Motor neuron (in vitro differentiated cells): ENCODE results near the gene PPARG. TPM values are rescaled to one million over a fixed set of nuclear protein-coding genes. Genes with fewer than 3 reads are reported as not detected.
A peak's percentile ranks its signal among the peaks of the same experiment; 100 is the strongest.

ENCODE experiments used
- ATAC-seq, 8 experiments: fragments of 200-7000 bp; cut with Tn5 transposase; replicated peaks in 6 of 8; 2 replicates each; pipeline ENCODE4 v1.8.0; 2021; ENCODE audit warnings: mild to moderate bottlenecking in 8 of 8, moderate library complexity in 8 of 8
- H3K27ac ChIP-seq, 2 donors: fragments of 250-450 bp; sonication (Bioruptor Pico); 2 replicates each; pipeline ENCODE4 v1.9.0; 2021; ENCODE audit warnings: antibody characterized with exemption in 2 of 2, mild to moderate bottlenecking in 2 of 2, moderate library complexity in 1 of 2
- H3K4me1 ChIP-seq, 2 donors: fragments of 250-450 bp; sonication (Bioruptor Pico); replicated peaks in 1 of 2; 2 replicates each; pipeline ENCODE4 v1.6.1; 2021; ENCODE audit warnings: antibody characterized with exemption in 2 of 2, mild to moderate bottlenecking in 2 of 2, moderate library complexity in 1 of 2
- H3K4me3 ChIP-seq, 5 donors: fragments of 250-450 bp; sonication (Bioruptor Pico); 2 replicates each; pipeline ENCODE4 v1.9.0; 2021; ENCODE audit warnings: antibody characterized with exemption in 5 of 5, mild to moderate bottlenecking in 5 of 5, moderate library complexity in 4 of 5
- WGBS, 10 experiments: fragments of 450-650 bp; shearing (Covaris generic); methylation state at CpG; one replicate each; pipeline ENCODE4 v1.0.0; 2022; 5-methylcytosine and 5-hydroxymethylcytosine counted together
- in situ Hi-C, 9 experiments: fragments of 400-800 bp; cut with MboI; loops; one replicate each; pipeline ENCODE4 v1.15.0; 2021; ENCODE audit warnings: low sequenced_read_pairs in 9 of 9, low pct_unique_long_range_greater_than_20kb in 2 of 9; ENCODE audit not compliant: unreplicated experiment in 9 of 9
- total RNA-seq, 8 experiments: library from RNA; unstranded; fragments of 300-600 nt; gene quantifications; 2 replicates each; pipeline versions ENCODE4 v1.2.3 to v1.2.4, GENCODE V29; 2022

PPARG gene
- total RNA-seq, 8 experiments from 2014 or later: 0.31 to 9.9 (median 0.66) TPM; not detected in 1

GRCh38 chr3:12430086-12430485 is 141.2 kb downstream of the PPARG start:
- 27 to 63% (median 50%) methylated on average over 2 to 5 of the region's 5 CpGs; no CpG with 5 or more reads in 3 of the 10 experiments for WGBS, 10 experiments
- H3K27ac ChIP-seq: no peak overlapping the region
- no peak overlapping the region for H3K4me3 ChIP-seq
- in situ Hi-C loops: no loop called here
- H3K4me1 ChIP-seq: no peaks in the 10 kb centered on the region
- no peak for ATAC-seq

GRCh38 chr3:12433823-12434222 is 145.0 kb downstream of the PPARG start:
- 53 to 92% (median 75%) methylated on average over 1 to 6 of the region's 6 CpGs; no CpG with 5 or more reads in 6 of the 10 experiments for WGBS, 10 experiments
- H3K4me3 ChIP-seq: no peak overlapping the region
- in situ Hi-C loops: no loop called here
- H3K27ac ChIP-seq: no peak overlapping the region
- ATAC-seq: no peak
- H3K4me1 ChIP-seq: no peaks in the 10 kb centered on the region

GRCh38 chr3:12436514-12437220 is 147.8 kb downstream of the PPARG start:
- ATAC-seq: peak in 2 of 8 experiments; percentile 38 to 76
- no peaks in the 10 kb centered on the region for H3K4me1 ChIP-seq
- 6 to 100% (median 80%) methylated on average over 1 to 8 of the region's 12 CpGs; no CpG with 5 or more reads in 1 of the 10 experiments for whole genome bisulfite sequencing, 10 experiments
- no peak overlapping the region for H3K4me3 ChIP-seq
- in situ Hi-C loops: no loop called here
- H3K27ac ChIP-seq: no peak overlapping the region

GRCh38 chr3:12437221-12437605 is 148.3 kb downstream of the PPARG start:
- no peak for ATAC-seq
- WGBS, 10 experiments: 60 to 100% (median 78%) methylated on average over 1 to 6 of the region's 6 CpGs; no CpG with 5 or more reads in 4 of the 10 experiments
- Histone ChIP-seq H3K27ac (no peak overlapping the region), H3K4me1 (no peaks in the 10 kb centered on the region), H3K4me3 (no peak overlapping the region)
- in situ Hi-C loops: no loop called here

- 90 to 100% (median 93%) methylated on average over 2 to 12 of the region's 13 CpGs; no CpG with 5 or more reads in 5 of the 10 experiments for WGBS, 10 experiments
- ATAC-seq: no peak
- no peak overlapping the region for H3K27ac ChIP-seq
- no peak overlapping the region for H3K4me3 ChIP-seq
- no peaks in the 10 kb centered on the region for H3K4me1 ChIP-seq
- in situ Hi-C loops: no loop called here
Measured at GRCh38 chr3:12437861-12438260, 149.0 kb downstream of the PPARG start.

- no peak overlapping the region for H3K4me3 ChIP-seq
- H3K4me1 ChIP-seq: no peaks in the 10 kb centered on the region
- WGBS, 10 experiments: 80 to 100% (median 84%) methylated on average over 1 to 4 of the region's 4 CpGs; no CpG with 5 or more reads in 4 of the 10 experiments
- in situ Hi-C loops: no loop called here
- H3K27ac ChIP-seq: no peak overlapping the region
- ATAC-seq: no peak
Measured at GRCh38 chr3:12438318-12438717, 149.4 kb downstream of the PPARG start.

GRCh38 chr3:12439161-12439940 is 150.5 kb downstream of the PPARG start:
- Histone ChIP-seq H3K27ac (no peak overlapping the region), H3K4me3 (no peak overlapping the region), H3K4me1 (no peaks in the 10 kb centered on the region)
- WGBS, 10 experiments: 38 to 100% (median 87%) methylated on average over 1 to 11 of the region's 11 CpGs
- in situ Hi-C loops: no loop called here
- ATAC-seq: no peak

- peak in 3 of 8 experiments; percentile 22 to 73 (median 61) for ATAC-seq
- no peaks in the 10 kb centered on the region for H3K4me1 ChIP-seq
- H3K27ac ChIP-seq: no peak overlapping the region
- no peak overlapping the region for H3K4me3 ChIP-seq
- in situ Hi-C loops: no loop called here
- 17 to 100% (median 54%) methylated on average over 1 to 6 of the region's 21 CpGs; no CpG with 5 or more reads in 3 of the 10 experiments for WGBS, 10 experiments
Measured at GRCh38 chr3:12440927-12441714, 152.3 kb downstream of the PPARG start.

- Histone ChIP-seq H3K4me1 (no peaks in the 10 kb centered on the region), H3K27ac (no peak overlapping the region), H3K4me3 (no peak overlapping the region)
- in situ Hi-C loops: no loop called here
- ATAC-seq: no peak
- WGBS, 10 experiments: 60 to 93% (median 89%) methylated on average over 1 to 19 of the region's 20 CpGs; no CpG with 5 or more reads in 2 of the 10 experiments
Measured at GRCh38 chr3:12442654-12443501, 154.0 kb downstream of the PPARG start.

- no peak for ATAC-seq
- Histone ChIP-seq H3K27ac (no peak overlapping the region), H3K4me1 (no peaks in the 10 kb centered on the region), H3K4me3 (no peak overlapping the region)
- 60 to 96% (median 80%) methylated on average over 1 to 5 of the region's 10 CpGs; no CpG with 5 or more reads in 4 of the 10 experiments for WGBS, 10 experiments
- in situ Hi-C loops: no loop called here
Measured at GRCh38 chr3:12443781-12444522, 155.1 kb downstream of the PPARG start.

- ATAC-seq: peak in 2 of 8 experiments; percentile 33 to 49
- Histone ChIP-seq H3K27ac (no peak overlapping the region), H3K4me3 (no peak overlapping the region), H3K4me1 (no peaks in the 10 kb centered on the region)
- 38 to 90% (median 69%) methylated on average over 1 to 10 of the region's 24 CpGs; no CpG with 5 or more reads in 4 of the 10 experiments for WGBS, 10 experiments
- in situ Hi-C loops: no loop called here
Measured at GRCh38 chr3:12444582-12445471, 156.0 kb downstream of the PPARG start.
